Endodermal cell (in vitro differentiated cells): Measurements from ENCODE around the gene PSMG4. TPM values are rescaled to one million over a fixed set of nuclear protein-coding genes. Genes with fewer than 3 reads are reported as not detected.
A peak's percentile ranks its signal among the peaks of the same experiment; 100 is the strongest.

Experiments
- DNase-seq: peaks from one replicate; pipeline ENCODE4 v3.0.0-alpha.2; 2017
- H3K27ac ChIP-seq: 2 replicates; pipeline ENCODE4 v1.5.1; 2013; ENCODE audit warnings: mild to moderate bottlenecking, low read depth, low read length, moderate library complexity
- H3K27me3 ChIP-seq: 2 replicates; pipeline ENCODE4 v1.6.1; 2013; ENCODE audit warnings: mild to moderate bottlenecking, low read length, moderate library complexity; ENCODE audit not compliant: insufficient read depth, control insufficient read depth, poor library complexity, severe bottlenecking
- H3K36me3 ChIP-seq: 2 replicates; pipeline ENCODE4 v1.7.0; 2013; ENCODE audit warnings: mild to moderate bottlenecking, low read length, moderate library complexity; ENCODE audit not compliant: control insufficient read depth, insufficient read depth
- H3K4me1 ChIP-seq: one replicate; pipeline ENCODE4 v1.7.0; 2013; ENCODE audit warnings: low read length; ENCODE audit not compliant: control insufficient read depth, insufficient read depth
- H3K4me3 ChIP-seq: 2 replicates; pipeline ENCODE4 v1.5.1; 2013; ENCODE audit warnings: mild to moderate bottlenecking, low read length, moderate library complexity
- H3K9ac ChIP-seq: 2 replicates; pipeline ENCODE4 v1.6.1; 2013; ENCODE audit warnings: mild to moderate bottlenecking, low read length, moderate library complexity; ENCODE audit not compliant: poor library complexity, severe bottlenecking; ENCODE audit errors: extremely low read depth
- H3K9me3 ChIP-seq: 2 replicates; pipeline ENCODE4 v1.6.1; 2013; ENCODE audit warnings: mild to moderate bottlenecking, low read length, moderate library complexity; ENCODE audit not compliant: control insufficient read depth
- H3K27ac Mint-ChIP-seq: 2 replicates; pipeline ENCODE4 v1.8.0; 2020; ENCODE audit warnings: mixed read lengths
- H3K27me3 Mint-ChIP-seq: 2 replicates; pipeline ENCODE4 v1.8.0; 2021; ENCODE audit warnings: mild to moderate bottlenecking, mixed read lengths; ENCODE audit not compliant: insufficient read depth
- H3K36me3 Mint-ChIP-seq: 2 replicates; pipeline ENCODE4 v1.8.0; 2020; ENCODE audit warnings: low read depth, mixed read lengths
- H3K4me1 Mint-ChIP-seq: 2 replicates; pipeline ENCODE4 v1.8.0; 2020; ENCODE audit warnings: mixed read lengths
- H3K4me3 Mint-ChIP-seq: 2 replicates; pipeline ENCODE4 v1.8.0; 2020; ENCODE audit warnings: mild to moderate bottlenecking, moderate library complexity, mixed read lengths
- H3K9me3 Mint-ChIP-seq: 2 replicates; pipeline ENCODE4 v1.8.0; 2020; ENCODE audit warnings: mild to moderate bottlenecking, mixed read lengths
- CTCF ChIP-seq: fragments of 200-600 bp; sonication (generic); conservative IDR thresholded peaks from 2 replicates; pipeline ENCODE4 v1.5.0; 2021; ENCODE audit warnings: antibody characterized with exemption, mild to moderate bottlenecking
- WGBS, 2 experiments: methylation state at CpG; one replicate each; pipeline versions ENCODE4 v1.1.5 to v1.1.7; 2013; ENCODE audit warnings: missing lambda C conversion rate in 2 of 2, mixed read lengths in 1 of 2; ENCODE audit not compliant: insufficient coverage in 1 of 2, insufficient read length in 1 of 2; 5-methylcytosine and 5-hydroxymethylcytosine counted together
- total RNA-seq, 2 donors: library from RNA; stranded (reverse); fragmentation: NEBNext Ultra II Directional in 1 of 2; extraction: Animal tissue kit (Norgen Biotek cat#: 25700) in 1 of 2; gene quantifications; 2 replicates in 1 of 2; 3 replicates in 1 of 2; pipeline ENCODE4 v1.2.1, GENCODE V29; 2021

Gene PSMG4
- total RNA-seq, 2 donors from 2014 or later: 16.0 to 21.5 TPM

DNA sequence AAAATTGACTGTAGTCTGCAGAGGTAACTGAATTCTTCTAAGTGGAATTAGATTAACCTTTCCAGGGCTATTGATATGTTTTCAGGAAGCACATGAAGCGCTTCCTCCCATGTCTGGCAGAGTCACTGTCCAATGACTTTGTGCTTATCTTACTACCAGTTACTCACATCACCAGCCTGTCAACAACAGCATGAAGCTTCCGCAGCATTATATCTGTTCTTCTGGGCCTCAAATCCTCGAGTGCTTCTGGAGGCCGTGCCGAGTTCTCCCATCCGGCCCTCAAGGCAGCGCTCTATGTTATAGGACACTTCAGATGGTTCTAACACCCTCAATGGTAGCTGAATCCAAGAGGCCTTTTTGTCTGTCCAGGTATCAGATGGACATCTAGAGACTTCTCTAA is 33.2 kb downstream of the PSMG4 start:
- no peaks in the 10 kb centered on the region for H3K4me1 ChIP-seq
- no peaks in the 10 kb centered on the region for H3K36me3 ChIP-seq
- Mint-ChIP-seq H3K9me3 (no peaks in the 10 kb centered on the region), H3K27me3 (no peaks in the 10 kb centered on the region), H3K4me1 (peaks cover 10% of the 10 kb centered on the region), H3K27ac (no peak overlapping the region), H3K36me3 (no peaks in the 10 kb centered on the region), H3K4me3 (no peak overlapping the region)
- H3K27me3 ChIP-seq: no peaks in the 10 kb centered on the region
- no peak for DNase-seq
- no peak for TF ChIP-seq CTCF
- H3K4me3 ChIP-seq: no peak overlapping the region
- H3K9me3 ChIP-seq: no peaks in the 10 kb centered on the region
- no peak overlapping the region for H3K27ac ChIP-seq
- 94 to 97% methylated on average over 6 to 7 of the region's 7 CpGs for WGBS, 2 experiments
- H3K9ac ChIP-seq: no peak overlapping the region

DNA sequence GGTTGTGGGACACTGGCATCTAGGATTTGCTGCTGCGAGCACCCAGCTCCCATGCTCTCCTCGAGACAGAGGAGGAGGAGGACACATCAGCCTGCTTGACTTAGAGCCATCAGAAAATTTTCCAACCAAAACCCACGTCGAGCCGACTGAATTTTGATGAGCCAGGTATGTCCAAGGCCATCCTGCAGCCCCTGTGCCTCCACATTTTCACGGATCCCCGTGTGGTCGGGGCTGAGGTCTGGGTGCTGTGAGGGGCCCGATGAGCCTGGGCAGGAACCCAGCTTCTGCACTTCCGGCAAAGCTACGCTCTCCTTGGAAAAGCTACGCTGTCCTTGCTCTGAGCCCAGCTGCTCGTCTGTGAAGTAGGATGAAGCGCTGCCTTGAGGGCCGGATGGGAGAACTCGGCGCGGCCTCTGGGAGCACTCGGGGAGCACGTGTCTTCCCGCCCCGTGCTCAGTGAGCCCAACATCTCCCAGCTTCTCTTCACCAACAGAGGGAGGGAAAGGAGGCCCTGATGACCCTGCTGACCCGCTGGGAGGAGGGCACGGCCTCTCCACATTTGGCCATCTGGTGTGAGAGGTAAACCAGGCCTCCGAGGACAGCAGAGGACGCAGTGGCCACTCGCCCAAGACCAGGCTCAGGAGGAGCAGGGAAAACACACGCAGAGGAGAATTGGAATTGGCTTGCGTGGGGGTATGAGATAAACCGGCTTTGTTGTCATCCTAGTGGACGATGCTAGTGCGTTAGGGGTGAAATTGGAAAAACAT is 33.9 kb downstream of the PSMG4 start:
- Histone ChIP-seq H3K4me3 (no peak overlapping the region), H3K9me3 (no peaks in the 10 kb centered on the region), H3K36me3 (no peaks in the 10 kb centered on the region), H3K4me1 (no peaks in the 10 kb centered on the region), H3K27me3 (no peaks in the 10 kb centered on the region), H3K9ac (no peak overlapping the region), H3K27ac (no peak overlapping the region)
- Mint-ChIP-seq H3K4me3 (no peak overlapping the region), H3K9me3 (no peaks in the 10 kb centered on the region), H3K4me1 (peaks cover 10% of the 10 kb centered on the region), H3K27me3 (no peaks in the 10 kb centered on the region), H3K27ac (no peak overlapping the region), H3K36me3 (no peaks in the 10 kb centered on the region)
- 94 to 98% methylated on average over 21 to 32 of the region's 32 CpGs for WGBS, 2 experiments
- TF ChIP-seq CTCF: no peak
- DNase-seq: peak; percentile 32

DNA sequence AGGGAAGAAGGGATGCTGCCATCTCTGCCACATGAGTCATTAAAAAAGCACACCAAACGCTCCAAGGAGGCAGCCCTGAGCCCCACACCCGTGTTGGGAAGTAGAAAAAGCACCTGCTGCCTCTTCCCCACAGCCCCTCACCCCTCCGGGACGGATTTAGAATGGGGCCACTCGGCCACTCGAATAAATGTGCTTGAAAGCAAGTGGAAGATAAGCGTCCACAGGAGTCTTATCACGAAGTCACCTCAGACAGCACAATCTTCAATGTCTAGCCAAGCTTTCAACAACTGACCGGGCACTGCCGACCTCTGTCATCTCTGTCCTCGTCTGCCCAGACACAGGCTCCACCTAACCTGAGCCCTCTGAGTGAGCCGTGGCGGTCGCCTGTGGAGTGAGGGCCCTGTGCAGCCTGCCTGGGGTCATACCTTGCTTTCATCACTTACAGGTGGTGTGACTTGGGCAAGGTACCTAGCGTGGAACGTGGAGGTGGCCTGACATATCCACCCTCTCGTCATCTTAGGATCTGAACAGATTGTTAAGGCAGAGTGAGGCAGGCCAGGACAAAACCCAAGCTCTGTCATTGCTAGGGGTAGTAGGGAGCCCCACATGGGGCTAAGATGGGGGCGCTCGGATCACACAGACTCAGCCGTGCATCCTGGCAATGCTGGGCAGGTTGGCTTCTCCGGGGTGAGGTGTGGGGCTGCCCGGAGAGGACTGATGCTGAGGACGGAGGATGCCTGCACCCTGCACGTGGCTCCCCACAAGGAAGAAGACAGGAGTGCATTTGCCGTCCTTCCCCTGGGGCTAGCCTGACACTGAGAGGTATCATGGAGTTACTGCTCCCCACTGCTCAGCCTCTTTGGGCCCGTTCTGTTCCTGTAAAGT is 34.8 kb downstream of the PSMG4 start:
- no peak overlapping the region for H3K9ac ChIP-seq
- no peaks in the 10 kb centered on the region for H3K9me3 ChIP-seq
- no peaks in the 10 kb centered on the region for H3K4me1 ChIP-seq
- Mint-ChIP-seq H3K9me3 (no peaks in the 10 kb centered on the region), H3K27me3 (no peaks in the 10 kb centered on the region), H3K4me3 (no peak overlapping the region), H3K27ac (no peak overlapping the region), H3K36me3 (no peaks in the 10 kb centered on the region), H3K4me1 (peaks cover 10% of the 10 kb centered on the region)
- no peak overlapping the region for H3K4me3 ChIP-seq
- no peaks in the 10 kb centered on the region for H3K27me3 ChIP-seq
- no peak for TF ChIP-seq CTCF
- peak; percentile 31 for DNase-seq
- no peaks in the 10 kb centered on the region for H3K36me3 ChIP-seq
- WGBS, 2 experiments: 91% methylated on average over 26 of the region's 26 CpGs
- peak overlapping the region; percentile 38 for H3K27ac ChIP-seq
